ENCODE data around the gene RTF2. TPM values are rescaled to one million over a fixed set of nuclear protein-coding genes. Genes with fewer than 3 reads are reported as not detected.

RTF2 gene
- total RNA-seq, 1 donor from 2014 or later = 79.9 TPM

DNA sequence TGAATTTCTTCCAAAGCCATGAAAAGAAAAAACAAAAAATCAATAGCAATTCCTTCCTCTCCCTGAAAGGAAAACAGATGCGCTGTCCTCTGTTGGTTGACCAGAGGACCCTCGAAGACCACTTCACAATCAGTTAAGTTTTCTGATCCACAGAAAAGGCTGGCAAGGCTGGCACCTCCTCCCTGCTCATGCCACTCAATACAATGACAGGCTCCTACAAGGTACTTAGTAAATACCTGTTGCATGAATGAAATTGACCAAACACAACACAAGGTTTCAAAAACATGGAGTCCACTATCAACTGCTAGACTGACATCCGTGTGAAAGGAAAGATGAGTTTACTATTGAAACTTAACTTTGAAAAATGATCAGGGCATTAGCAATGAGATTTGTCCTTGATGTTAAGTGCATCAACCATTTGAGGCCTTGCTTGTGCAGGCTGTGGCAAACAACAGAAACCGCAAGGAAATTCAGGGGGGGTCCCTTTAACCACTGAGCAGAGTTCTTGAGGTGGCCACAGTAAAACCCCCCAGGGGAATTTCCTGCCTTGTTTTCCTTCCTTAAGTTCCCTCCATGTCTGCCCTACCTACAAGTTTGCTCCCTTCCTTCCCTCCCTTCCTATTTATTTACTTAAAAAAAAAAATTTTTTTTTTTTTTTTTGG, 27.9 kb upstream of the RTF2 start:
- H3K27me3 Mint-ChIP-seq (ENCODE audit: unreplicated experiment) = peaks cover 2% of the 10 kb centered on the region
- peaks cover 14% of the 10 kb centered on the region for H3K4me1 Mint-ChIP-seq (ENCODE audit: unreplicated experiment)
- no peaks in the 10 kb centered on the region for H3K36me3 Mint-ChIP-seq (ENCODE audit: low read depth, unreplicated experiment)
- TF ChIP-seq, protein P1, sequence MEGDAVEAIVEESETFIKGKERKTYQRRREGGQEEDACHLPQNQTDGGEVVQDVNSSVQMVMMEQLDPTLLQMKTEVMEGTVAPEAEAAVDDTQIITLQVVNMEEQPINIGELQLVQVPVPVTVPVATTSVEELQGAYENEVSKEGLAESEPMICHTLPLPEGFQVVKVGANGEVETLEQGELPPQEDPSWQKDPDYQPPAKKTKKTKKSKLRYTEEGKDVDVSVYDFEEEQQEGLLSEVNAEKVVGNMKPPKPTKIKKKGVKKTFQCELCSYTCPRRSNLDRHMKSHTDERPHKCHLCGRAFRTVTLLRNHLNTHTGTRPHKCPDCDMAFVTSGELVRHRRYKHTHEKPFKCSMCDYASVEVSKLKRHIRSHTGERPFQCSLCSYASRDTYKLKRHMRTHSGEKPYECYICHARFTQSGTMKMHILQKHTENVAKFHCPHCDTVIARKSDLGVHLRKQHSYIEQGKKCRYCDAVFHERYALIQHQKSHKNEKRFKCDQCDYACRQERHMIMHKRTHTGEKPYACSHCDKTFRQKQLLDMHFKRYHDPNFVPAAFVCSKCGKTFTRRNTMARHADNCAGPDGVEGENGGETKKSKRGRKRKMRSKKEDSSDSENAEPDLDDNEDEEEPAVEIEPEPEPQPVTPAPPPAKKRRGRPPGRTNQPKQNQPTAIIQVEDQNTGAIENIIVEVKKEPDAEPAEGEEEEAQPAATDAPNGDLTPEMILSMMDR (IDR thresholded peaks at IDR 0.05; ENCODE audit: unreplicated experiment) = no peak
- no peak for DNase-seq (ENCODE audit: low spot score)
- no peak overlapping the region for H3K27ac Mint-ChIP-seq (ENCODE audit: unreplicated experiment)
- H3K4me3 Mint-ChIP-seq (ENCODE audit: unreplicated experiment) = no peak overlapping the region
- H3K9me3 Mint-ChIP-seq (ENCODE audit: unreplicated experiment) = no peaks in the 10 kb centered on the region

DNA sequence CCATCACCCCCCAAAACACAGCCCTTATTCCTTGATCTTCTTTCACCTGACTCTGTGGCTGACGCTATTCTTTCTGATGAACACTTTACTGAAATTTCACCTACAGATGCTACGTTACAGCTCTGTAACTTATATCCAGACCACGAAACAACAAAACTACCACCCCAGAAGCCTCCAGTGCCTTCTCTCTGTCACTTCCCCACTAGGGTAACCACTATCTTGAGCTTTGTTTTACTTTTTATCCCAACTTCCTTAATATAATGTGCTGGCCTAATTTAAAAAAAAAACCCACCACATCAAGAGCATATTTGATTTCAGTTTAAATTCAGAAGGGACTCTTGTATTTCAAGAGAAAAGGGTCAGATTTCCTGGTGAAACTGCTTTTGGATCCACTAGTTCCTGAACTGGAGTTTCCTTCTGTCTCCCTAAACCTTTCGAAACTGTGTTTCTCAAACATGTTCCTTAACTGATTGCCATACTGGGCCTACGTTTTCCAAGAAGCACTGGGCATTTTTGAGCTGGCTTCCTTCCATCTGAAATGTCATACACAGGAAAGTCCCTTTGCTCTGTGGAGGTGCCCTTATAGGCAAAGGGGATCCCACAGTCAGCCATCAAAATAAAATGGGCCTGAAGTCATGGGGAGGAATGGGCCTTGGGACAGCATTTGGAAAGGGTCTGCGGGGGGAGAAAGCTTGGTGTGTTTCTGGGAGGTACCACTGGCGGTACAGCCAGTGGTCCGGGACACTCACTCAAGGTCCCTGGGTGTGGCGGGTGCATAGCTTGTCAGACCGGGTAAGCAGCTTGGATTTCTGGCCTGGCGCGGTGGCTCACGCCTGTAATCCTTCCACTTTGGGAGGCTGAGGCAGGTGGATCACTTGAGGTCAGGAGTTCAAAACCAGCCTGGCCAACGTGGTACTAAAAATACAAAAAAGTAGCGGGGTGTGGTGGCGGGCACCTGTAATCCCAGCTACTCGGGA, 25.8 kb upstream of the RTF2 start:
- no peak for DNase-seq (ENCODE audit: low spot score)
- Mint-ChIP-seq H3K9me3 (ENCODE audit: unreplicated experiment) (no peaks in the 10 kb centered on the region), H3K27ac (ENCODE audit: unreplicated experiment) (no peak overlapping the region), H3K4me1 (ENCODE audit: unreplicated experiment) (peaks cover 17% of the 10 kb centered on the region), H3K4me3 (ENCODE audit: unreplicated experiment) (no peak overlapping the region), H3K27me3 (ENCODE audit: unreplicated experiment) (peaks cover 6% of the 10 kb centered on the region), H3K36me3 (ENCODE audit: low read depth, unreplicated experiment) (no peaks in the 10 kb centered on the region)
- TF ChIP-seq, protein P1 (IDR thresholded peaks at IDR 0.05; ENCODE audit: unreplicated experiment) = no peak

DNA sequence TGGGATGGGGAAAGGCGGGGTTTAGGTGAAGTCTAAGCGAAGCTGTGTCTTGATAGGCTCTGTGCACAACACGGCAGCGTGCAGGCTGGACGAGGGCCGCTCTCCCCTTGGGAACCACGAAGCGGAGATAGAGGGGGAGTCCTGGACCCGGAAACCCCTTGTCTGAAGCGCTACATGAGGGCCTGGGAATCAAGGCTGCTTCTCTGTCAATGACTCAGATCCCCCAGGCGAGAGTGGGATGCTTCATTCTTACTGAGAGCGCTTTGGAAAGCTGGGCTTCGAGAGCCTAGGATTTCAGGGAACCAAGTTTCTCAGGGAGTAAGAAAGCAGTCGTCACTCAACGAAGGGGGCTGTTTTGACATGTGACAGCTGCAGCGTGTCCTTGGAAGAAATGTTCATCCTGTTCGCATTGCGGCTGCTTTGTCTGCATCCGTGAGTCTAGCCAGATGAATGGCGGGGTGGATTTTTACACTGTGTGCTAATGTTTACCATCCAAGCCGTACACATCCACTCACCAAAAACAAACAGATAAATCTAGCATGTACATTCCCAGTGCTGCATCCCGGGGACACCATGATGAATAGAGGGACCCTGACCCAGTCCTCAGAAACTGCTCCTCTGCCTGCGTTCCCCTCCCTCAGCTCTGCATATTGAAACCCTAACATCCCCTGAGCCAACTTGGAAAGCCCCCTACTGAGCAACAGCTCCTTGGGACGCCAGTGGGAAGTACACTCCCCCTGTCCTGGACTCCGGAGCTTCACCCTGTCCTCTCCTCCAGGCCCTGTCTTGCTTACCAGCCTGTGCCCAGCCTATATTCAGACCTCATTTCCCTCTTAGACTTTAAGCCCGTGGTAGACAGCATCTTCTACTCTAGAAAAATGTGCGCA, 24.5 kb upstream of the RTF2 start:
- Mint-ChIP-seq H3K27ac (ENCODE audit: unreplicated experiment) (no peak overlapping the region), H3K4me3 (ENCODE audit: unreplicated experiment) (no peak overlapping the region), H3K9me3 (ENCODE audit: unreplicated experiment) (no peaks in the 10 kb centered on the region), H3K36me3 (ENCODE audit: low read depth, unreplicated experiment) (no peaks in the 10 kb centered on the region), H3K27me3 (ENCODE audit: unreplicated experiment) (peaks cover 7% of the 10 kb centered on the region), H3K4me1 (ENCODE audit: unreplicated experiment) (peaks cover 17% of the 10 kb centered on the region)
- TF ChIP-seq, protein P1 (IDR thresholded peaks at IDR 0.05; ENCODE audit: unreplicated experiment) = no peak
- DNase-seq (ENCODE audit: low spot score) = no peak

DNA sequence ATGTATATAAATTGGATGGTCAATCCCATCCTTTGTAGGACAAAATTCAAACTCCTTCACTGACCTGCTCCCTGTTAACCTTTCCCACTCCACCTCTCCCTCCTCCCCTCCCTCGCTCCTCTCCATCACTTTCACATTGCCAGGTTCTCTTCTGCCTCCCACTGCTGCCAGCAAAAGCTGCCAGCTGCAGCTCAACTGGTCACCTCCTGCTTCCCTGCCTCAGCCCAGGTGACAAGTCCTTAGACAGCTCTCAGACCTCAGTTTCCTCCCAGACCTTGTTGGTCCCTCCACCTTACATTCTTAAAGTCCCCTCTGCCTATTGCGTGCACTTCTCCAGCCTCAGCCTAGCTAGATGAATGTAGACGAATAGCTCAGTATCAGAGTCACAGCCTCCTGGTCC, 23.3 kb upstream of the RTF2 start:
- H3K27ac Mint-ChIP-seq (ENCODE audit: unreplicated experiment) = no peak overlapping the region
- TF ChIP-seq, protein P1 (IDR thresholded peaks at IDR 0.05; ENCODE audit: unreplicated experiment) = no peak
- H3K4me1 Mint-ChIP-seq (ENCODE audit: unreplicated experiment) = peaks cover 12% of the 10 kb centered on the region
- H3K27me3 Mint-ChIP-seq (ENCODE audit: unreplicated experiment) = peaks cover 7% of the 10 kb centered on the region
- DNase-seq (ENCODE audit: low spot score) = no peak
- no peaks in the 10 kb centered on the region for H3K9me3 Mint-ChIP-seq (ENCODE audit: unreplicated experiment)
- H3K4me3 Mint-ChIP-seq (ENCODE audit: unreplicated experiment) = no peak overlapping the region
- H3K36me3 Mint-ChIP-seq (ENCODE audit: low read depth, unreplicated experiment) = no peaks in the 10 kb centered on the region

Measured in endothelial cell (in vitro differentiated cells).